Measurements from ENCODE around the gene DMXL2.

The DMXL2 gene

DNA sequence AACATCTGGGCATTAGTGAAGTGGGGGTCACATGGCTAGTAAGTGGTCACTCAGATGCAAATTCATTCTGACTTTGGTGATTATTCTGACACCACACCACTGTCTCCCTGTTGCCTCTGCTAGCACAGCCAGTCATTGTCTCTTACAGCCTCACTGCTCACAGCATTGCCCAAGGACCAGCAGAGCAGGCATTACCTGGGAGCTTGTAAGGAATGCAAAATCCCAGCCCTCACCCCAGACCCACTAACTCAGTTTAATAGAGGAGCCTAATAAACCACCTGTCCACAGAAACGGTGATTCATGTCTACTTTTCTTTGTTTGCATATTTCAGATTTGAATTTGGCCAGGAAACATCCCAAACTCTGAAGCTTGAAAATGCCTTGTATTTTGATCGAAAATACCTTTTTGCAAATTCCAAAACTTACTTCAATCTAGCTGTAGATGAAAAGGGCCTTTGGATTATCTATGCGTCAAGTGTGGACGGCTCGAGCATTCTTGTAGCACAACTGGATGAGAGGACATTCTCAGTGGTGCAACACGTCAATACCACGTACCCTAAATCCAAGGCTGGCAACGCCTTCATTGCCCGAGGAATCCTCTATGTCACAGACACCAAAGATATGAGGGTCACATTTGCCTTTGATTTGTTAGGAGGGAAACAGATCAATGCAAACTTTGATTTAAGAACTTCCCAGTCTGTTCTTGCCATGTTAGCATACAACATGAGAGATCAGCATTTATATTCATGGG, 218.4 kb downstream of the DMXL2 start:
- no peak for DNase-seq (ENCODE audit: low spot score)

DNA sequence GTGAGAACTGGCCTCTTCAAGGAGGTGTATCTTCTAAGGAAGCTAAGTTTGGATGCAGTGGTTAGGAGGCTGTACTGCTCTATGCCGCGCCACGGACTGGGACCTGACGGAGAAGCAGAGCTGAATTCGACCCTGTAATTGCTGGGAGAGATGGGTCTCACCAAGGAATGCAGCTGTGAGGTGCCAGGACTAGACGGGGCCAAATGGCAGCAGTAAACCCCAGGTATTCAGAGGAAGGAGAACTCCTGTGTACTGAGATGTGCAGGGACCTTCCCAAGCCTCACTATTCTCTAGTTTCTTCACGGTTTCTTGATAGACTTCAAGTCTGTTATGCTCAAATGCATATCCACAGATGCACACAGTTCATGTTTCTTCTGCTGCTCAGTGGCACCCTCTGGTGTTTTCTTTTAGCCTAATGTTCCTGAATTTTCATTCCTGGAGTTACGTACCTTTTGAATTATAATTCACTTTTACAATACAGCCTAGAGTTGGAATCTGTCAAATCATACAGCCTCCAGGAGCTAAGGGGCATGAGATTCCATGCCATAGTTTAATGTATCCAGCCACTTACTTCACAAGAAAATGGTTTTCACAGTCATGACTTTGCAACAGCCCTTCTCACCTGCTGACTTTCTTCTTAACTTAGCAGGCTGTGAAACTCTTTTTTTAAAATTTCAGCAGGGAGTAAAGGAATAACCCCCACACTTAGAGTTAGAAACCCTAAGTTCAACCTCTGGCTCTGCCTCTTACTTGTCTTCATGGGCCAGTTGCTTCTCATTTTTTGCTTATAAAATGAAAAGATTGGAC, 219.3 kb downstream of the DMXL2 start:
- peak; percentile 35 for DNase-seq (ENCODE audit: low spot score)

DNA sequence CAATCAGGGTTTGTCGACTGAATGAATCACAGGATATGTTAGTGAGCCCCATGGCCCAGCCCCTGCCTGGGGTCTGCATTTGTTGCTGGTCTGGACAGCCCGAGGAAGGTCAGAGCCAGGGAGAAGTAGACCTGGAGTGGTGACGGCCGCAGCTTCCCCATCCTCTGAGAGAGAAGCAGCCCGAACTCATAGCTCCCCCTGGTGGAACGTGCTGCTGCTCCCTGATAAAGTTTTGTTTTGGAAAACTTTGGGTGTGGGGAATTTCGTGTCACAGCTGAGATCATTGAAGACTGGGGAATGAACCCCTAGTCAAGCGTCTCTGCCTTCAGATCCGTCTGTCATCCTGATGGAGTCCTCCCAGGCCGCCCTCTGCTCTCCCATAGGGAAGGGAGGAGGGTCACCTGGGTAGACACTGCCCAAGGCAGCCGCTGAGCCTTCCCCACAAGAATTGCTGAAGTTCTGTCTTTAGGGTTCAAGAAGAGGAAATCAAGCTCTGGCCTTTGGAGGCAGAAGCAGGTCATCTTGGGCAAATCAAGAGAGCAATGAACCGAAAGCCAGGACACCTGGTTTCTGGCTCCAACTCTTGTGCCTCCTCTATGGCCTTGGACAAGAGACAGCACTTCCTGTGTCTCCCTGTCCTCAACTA, 220.6 kb downstream of the DMXL2 start:
- peak; percentile 80 for DNase-seq (ENCODE audit: low spot score)

DNA sequence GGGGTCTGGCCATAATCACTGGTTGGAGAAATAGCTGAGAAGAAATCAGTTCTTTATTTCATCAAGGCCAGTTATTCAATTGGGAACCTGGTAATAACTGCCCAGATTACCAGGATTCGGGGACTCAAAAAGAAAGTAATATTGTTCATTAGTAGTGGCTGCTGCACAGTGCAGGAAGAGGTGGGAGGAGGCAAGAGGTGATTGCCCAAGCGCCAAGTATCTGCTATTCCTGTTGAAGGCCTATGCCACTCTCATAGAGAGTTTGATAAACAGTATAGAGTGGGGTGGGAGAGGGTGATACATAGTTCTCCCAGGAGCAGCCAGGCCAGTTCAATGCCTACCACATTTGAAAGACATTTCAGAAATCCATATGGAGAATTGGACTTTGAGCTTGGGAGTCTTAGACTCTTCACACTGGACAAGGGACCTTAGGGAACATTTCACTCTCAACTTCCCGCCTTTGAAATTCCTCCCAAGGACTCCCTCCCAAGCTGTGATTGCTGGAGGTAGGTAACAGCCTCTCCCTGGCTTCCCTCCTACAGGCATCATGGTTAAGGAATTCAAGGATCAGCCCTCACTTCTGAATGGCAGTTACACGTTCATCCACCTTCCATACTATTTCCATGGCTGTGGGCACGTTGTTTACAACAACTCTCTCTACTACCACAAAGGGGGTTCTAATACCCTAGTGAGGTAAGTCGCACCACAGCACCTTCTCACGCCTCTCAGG, 221.4 kb downstream of the DMXL2 start:
- no peak for DNase-seq (ENCODE audit: low spot score)

DNA sequence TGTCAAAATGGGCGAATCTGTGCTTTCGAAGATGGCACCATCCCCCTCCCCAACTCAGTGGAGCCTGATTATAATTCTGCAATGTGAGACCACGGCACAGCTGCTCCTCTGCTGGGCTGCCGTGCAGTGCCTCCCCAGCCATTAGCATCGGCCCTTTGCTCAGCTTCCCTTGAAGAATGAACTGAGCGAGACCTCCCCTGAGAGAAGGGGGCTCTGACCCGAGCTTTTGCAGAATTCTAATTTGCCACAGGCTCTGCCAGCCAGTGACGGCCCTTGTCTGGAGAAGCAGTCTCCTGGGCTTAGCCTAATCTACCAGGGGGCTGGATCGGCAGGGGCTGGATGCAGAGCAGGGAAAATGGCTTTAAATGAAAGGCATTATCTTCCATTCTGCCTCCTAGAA, 223.9 kb downstream of the DMXL2 start:
- no peak for DNase-seq (ENCODE audit: low spot score)
